HCT116 (cell line): ENCODE results near the gene ACVRL1. TPM values are rescaled to one million over a fixed set of nuclear protein-coding genes. Genes with fewer than 3 reads are reported as not detected.

Source experiments
- ATAC-seq: fragments of 200-7000 bp; cut with Tn5 transposase; 2 replicates; pipeline ENCODE4 v1.9.1; 2020; ENCODE audit warnings: mild to moderate bottlenecking, moderate library complexity
- BruUV-seq: library from RNA; stranded (reverse); fragments of 400-500 nt; replicated peaks from 2 replicates; lab custom pipeline; 2021; lab: Mats Ljungman, UMichigan
- CTCF ChIA-PET: fragments of 300-600 bp; sonication (Branson Sonifier 250); formaldehyde crosslinking; loops from one replicate; lab custom pipeline; 2021; ENCODE audit warnings: antibody characterized with exemption; lab: Charles Lee
- POLR2A ChIA-PET: fragments of 300-600, 350-600 bp; sonication (Branson Sonifier 250); formaldehyde crosslinking; loops from one replicate; lab custom pipeline; 2021; ENCODE audit warnings: antibody characterized with exemption; lab: Charles Lee
- RAD21 ChIA-PET, 2 experiments: fragments of 300-600 bp; sonication (Branson Sonifier 250); formaldehyde crosslinking; loops; one replicate each; lab custom pipeline; 2023; ENCODE audit warnings: low total read pairs in 2 of 2; ENCODE audit not compliant: uncharacterized antibody in 2 of 2, unreplicated experiment in 2 of 2, low non-redundant PET in 1 of 2; lab: Charles Lee
- DNase-seq: peaks from one replicate; pipeline ENCODE4 v3.0.0-alpha.2; 2010; ENCODE audit warnings: low read depth, low spot score
- H2AFZ ChIP-seq: fragments of 200-600 bp; shearing (Covaris generic), sonication (generic); 2 replicates; pipeline ENCODE4 v1.6.1; 2017; ENCODE audit warnings: low read depth, mixed run types, mixed read lengths, antibody characterized with exemption, low read length; ENCODE audit not compliant: poor library complexity, severe bottlenecking
- H3K27ac ChIP-seq: 2 replicates; pipeline ENCODE4 v1.5.1; 2012; ENCODE audit warnings: low read depth, low read length
- H3K27me3 ChIP-seq: fragments of 200-600 bp; sonication (generic); 2 replicates; pipeline ENCODE4 v1.6.1; 2016; ENCODE audit warnings: mixed run types, low read length, mixed read lengths; ENCODE audit not compliant: insufficient read depth
- H3K36me3 ChIP-seq, 2 experiments: fragments of 200-500 bp in 1 of 2; fragments of 200-600 bp in 1 of 2; sonication (Bioruptor generic) in 1 of 2; sonication (generic) in 1 of 2; 2 replicates each; pipeline versions ENCODE4 v1.5.1 to v1.6.1; 2014 to 2016; ENCODE audit warnings: low read length in 2 of 2, inconsistent platforms in 1 of 2, mixed read lengths in 1 of 2, mixed run types in 1 of 2; ENCODE audit not compliant: insufficient read depth in 2 of 2, control insufficient read depth in 1 of 2
- H3K4me1 ChIP-seq, 2 experiments: fragments of 200-600 bp in 1 of 2; sonication (generic) in 1 of 2; 2 replicates each; pipeline versions ENCODE4 v1.5.1 to v1.6.1; 2012 to 2017; ENCODE audit warnings: low read length in 2 of 2, inconsistent platforms in 1 of 2, mild to moderate bottlenecking in 1 of 2, mixed read lengths in 1 of 2, mixed run types in 1 of 2, moderate library complexity in 1 of 2; ENCODE audit not compliant: insufficient read depth in 2 of 2, control insufficient read depth in 1 of 2
- H3K4me2 ChIP-seq: fragments of 200-600 bp; sonication (generic); 2 replicates; pipeline ENCODE4 v1.6.1; 2017; ENCODE audit warnings: mixed run types, low read length, mixed read lengths
- H3K4me3 ChIP-seq, 2 experiments: fragments of 200-600 bp in 1 of 2; sonication (generic) in 1 of 2; replicated peaks in 1 of 2; 2 replicates each; pipeline ENCODE4 v1.5.1; 2011 to 2016; ENCODE audit warnings: low read length in 2 of 2, control low read depth in 1 of 2, low read depth in 1 of 2, mild to moderate bottlenecking in 1 of 2, mixed read lengths in 1 of 2, mixed run types in 1 of 2
- H3K79me2 ChIP-seq: fragments of 200-600 bp; sonication (generic); 2 replicates; pipeline ENCODE4 v1.6.1; 2017; ENCODE audit warnings: mild to moderate bottlenecking, mixed run types, low read length, moderate library complexity, mixed read lengths; ENCODE audit not compliant: insufficient read depth
- H3K9ac ChIP-seq: fragments of 200-600 bp; sonication (generic); 2 replicates; pipeline ENCODE4 v1.6.1; 2016; ENCODE audit warnings: low read length, mixed read lengths
- H3K9me2 ChIP-seq: fragments of 200-600 bp; sonication (generic), shearing (Covaris generic); 2 replicates; pipeline ENCODE4 v1.6.1; 2017; ENCODE audit warnings: mixed run types, mild to moderate bottlenecking, moderate library complexity; ENCODE audit not compliant: insufficient read depth
- H3K9me3 ChIP-seq, 2 experiments: fragments of 200-500 bp in 1 of 2; fragments of 200-600 bp in 1 of 2; sonication (Bioruptor generic) in 1 of 2; sonication (generic) in 1 of 2; 2 replicates each; pipeline ENCODE4 v1.6.1; 2014 to 2017; ENCODE audit warnings: low read length in 2 of 2, mixed read lengths in 2 of 2, inconsistent platforms in 1 of 2, low read depth in 1 of 2, mild to moderate bottlenecking in 1 of 2, mixed run types in 1 of 2, moderate library complexity in 1 of 2; ENCODE audit not compliant: control insufficient read depth in 1 of 2, insufficient read depth in 1 of 2
- H4K20me1 ChIP-seq: fragments of 200-600 bp; sonication (generic), shearing (Covaris generic); 2 replicates; pipeline ENCODE4 v1.6.1; 2017; ENCODE audit warnings: mixed run types, mild to moderate bottlenecking, moderate library complexity; ENCODE audit not compliant: insufficient read depth
- ATF3 ChIP-seq: IDR thresholded peaks from 2 replicates; pipeline ENCODE4 v1.6.1; 2012
- CBX3 ChIP-seq: IDR thresholded peaks from 2 replicates; pipeline ENCODE4 v1.6.1; 2012; ENCODE audit warnings: low read depth
- CEBPB ChIP-seq: IDR thresholded peaks from 2 replicates; pipeline ENCODE4 v1.6.1; 2012; ENCODE audit warnings: low read depth
- CTCF ChIP-seq, 3 experiments: fragments of 200-600 bp in 1 of 3; sonication (generic) in 1 of 3; IDR thresholded peaks in 2 of 3; conservative IDR thresholded peaks in 1 of 3; 2 replicates each; pipeline ENCODE4 v1.5.1; 2012 to 2017; ENCODE audit warnings: low read depth in 2 of 3, low read length in 2 of 3, antibody characterized with exemption in 1 of 3, borderline replicate concordance in 1 of 3, control low read depth in 1 of 3, mild to moderate bottlenecking in 1 of 3, mixed read lengths in 1 of 3, mixed run types in 1 of 3, moderate library complexity in 1 of 3; ENCODE audit not compliant: insufficient read depth in 1 of 3
- EGR1 ChIP-seq: IDR thresholded peaks from 2 replicates; pipeline ENCODE4 v1.6.1; 2012; ENCODE audit warnings: low read depth
- ELF1 ChIP-seq: IDR thresholded peaks from 2 replicates; pipeline ENCODE4 v1.6.1; 2012; ENCODE audit warnings: low read depth, borderline replicate concordance
- EZH2 ChIP-seq: fragments of 200-600 bp; sonication (generic); IDR thresholded peaks from 2 replicates; pipeline ENCODE4 v1.6.1; 2017; ENCODE audit warnings: antibody characterized with exemption, mixed run types
- EZH2phosphoT487 ChIP-seq: fragments of 200-600 bp; IDR thresholded peaks from 2 replicates; pipeline ENCODE4 v1.6.1; 2018; ENCODE audit warnings: antibody characterized with exemption, borderline replicate concordance
- FOSL1 ChIP-seq: IDR thresholded peaks from 2 replicates; pipeline ENCODE4 v1.6.1; 2012; ENCODE audit warnings: low read depth
- JUND ChIP-seq: IDR thresholded peaks from 2 replicates; pipeline ENCODE4 v1.6.1; 2012
- POLR2A ChIP-seq: IDR thresholded peaks from 2 replicates; pipeline ENCODE4 v1.7.0; 2011; ENCODE audit warnings: borderline replicate concordance; ENCODE audit not compliant: insufficient read depth, insufficient read length; ENCODE audit errors: extremely low read depth
- POLR2AphosphoS5 ChIP-seq: IDR thresholded peaks from 2 replicates; pipeline ENCODE4 v1.6.1; 2011; ENCODE audit warnings: mild to moderate bottlenecking, low read depth, low read length, moderate library complexity
- REST ChIP-seq: IDR thresholded peaks from 2 replicates; pipeline ENCODE4 v1.6.1; 2012; ENCODE audit warnings: low read depth
- SIN3A ChIP-seq: IDR thresholded peaks from 2 replicates; pipeline ENCODE4 v1.6.1; 2012; ENCODE audit warnings: low read depth
- SP1 ChIP-seq: IDR thresholded peaks from 2 replicates; pipeline ENCODE4 v1.6.1; 2012; ENCODE audit warnings: low read depth
- TCF7L2 ChIP-seq: IDR thresholded peaks from 2 replicates; pipeline ENCODE4 v1.7.0; 2011; ENCODE audit warnings: borderline replicate concordance, inconsistent platforms; ENCODE audit not compliant: insufficient read depth, insufficient read length; ENCODE audit errors: extremely low read depth
- ZBTB33 ChIP-seq: IDR thresholded peaks from 2 replicates; pipeline ENCODE4 v1.6.1; 2011; ENCODE audit warnings: mild to moderate bottlenecking, low read length, moderate library complexity; ENCODE audit not compliant: insufficient replicate concordance; ENCODE audit errors: extremely low read depth
- ZFX ChIP-seq: fragments of 450-650 bp; IDR thresholded peaks from 2 replicates; pipeline ENCODE4 v1.6.1; 2017
- intact Hi-C: fragments of 100-400 bp; cut with micrococcal nuclease; formaldehyde crosslinking; loops from 2 replicates; pipeline ENCODE4 v1.10.0; 2022
- total RNA-seq: library from RNA; stranded (reverse); gene quantifications from one replicate; pipeline ENCODE4 v1.2.1, GENCODE V29; 2021; ENCODE audit not compliant: unreplicated experiment

The ACVRL1 gene
- total RNA-seq, 1 experiment from 2014 or later: 2.5 TPM

- Histone ChIP-seq H2AFZ (no peak overlapping the region), H3K36me3 (peaks cover 0 to 4% of the 10 kb centered on the region in 2 experiments; a peak in 1 of 4 replicates), H3K9ac (no peak overlapping the region), H3K4me2 (no peak overlapping the region)
- POLR2A ChIA-PET: interaction anchor here (1.2 kb wide), 1 partner anchor 13 kb away, joined by 3 read pairs; no protein-coding TSS in a partner anchor
- BruUV-seq: no TSS peak
- TF ChIP-seq EGR1 (no peak), ELF1 (no peak), POLR2A (no peak), SIN3A (no peak), POLR2AphosphoS5 (no peak), FOSL1 (no peak), TCF7L2 (no peak), ZFX (no peak), JUND (no peak), REST (no peak), CBX3 (no peak), EZH2 (no peak), ZBTB33 (no peak), CTCF (IDR thresholded peaks at IDR 0.05 in 2 of 3, conservative IDR thresholded peaks at IDR 0.05 in 1 of 3; ENCODE audit: borderline replicate concordance in 1 of 3, insufficient read depth in 1 of 3, low read depth in 2 of 3, low read length in 2 of 3) (no peak), ATF3 (no peak), EZH2phosphoT487 (no peak), CEBPB (no peak), SP1 (no peak)
- TF ChIP-seq, all 23 proteins: peak for 0
- intact Hi-C loops: no loop called here
- peaks cover 73% of the 10 kb centered on the region for H3K79me2 ChIP-seq
- ChIA-PET RAD21 (no interaction called here), CTCF (interaction anchor here (3.0 kb wide), 1 partner anchor 9 kb away, joined by 14 read pairs; no protein-coding TSS in a partner anchor)
- H3K9me2 ChIP-seq: no peaks in the 10 kb centered on the region
- no peak overlapping the region for H3K27ac ChIP-seq
- ATAC-seq (no peak), DNase-seq (no peak)
- H3K4me3 ChIP-seq: no peak overlapping the region
- H3K4me1 ChIP-seq: peaks cover 13 to 23% of the 10 kb centered on the region in 2 experiments
- H3K27me3 ChIP-seq: no peaks in the 10 kb centered on the region
- H3K9me3 ChIP-seq: no peaks in the 10 kb centered on the region
- H4K20me1 ChIP-seq: no peaks in the 10 kb centered on the region
These were observed 55.4 kb downstream of the ACVRL1 start for GRCh38 chr12:51962737-51963136.
